Panc1 (cell line): ENCODE data around the gene MAML3. TPM values are rescaled to one million over a fixed set of nuclear protein-coding genes. Genes with fewer than 3 reads are reported as not detected.

Source experiments
- ATAC-seq: fragments of 200-7000 bp; cut with Tn5 transposase; 2 replicates; pipeline ENCODE4 v1.9.1; 2020; ENCODE audit warnings: mild to moderate bottlenecking, moderate library complexity
- BruUV-seq: library from RNA; stranded (reverse); fragments of 400-500 nt; replicated peaks from 2 replicates; lab custom pipeline; 2021; lab: Mats Ljungman, UMichigan
- CTCF ChIA-PET: fragments of 300-600 bp; sonication (Branson Sonifier 250); formaldehyde crosslinking; loops from one replicate; lab custom pipeline; 2022; ENCODE audit warnings: antibody characterized with exemption; lab: Charles Lee
- POLR2A ChIA-PET: fragments of 300-600 bp; sonication (Branson Sonifier 250); formaldehyde crosslinking; loops from one replicate; lab custom pipeline; 2022; ENCODE audit warnings: antibody characterized with exemption; lab: Charles Lee
- DNase-seq: peaks from one replicate; pipeline ENCODE4 v3.0.0-alpha.2; 2010; ENCODE audit warnings: low read depth, low spot score
- H3K27ac ChIP-seq: 2 replicates; pipeline ENCODE4 v1.5.1; 2011; ENCODE audit warnings: mild to moderate bottlenecking, low read length, inconsistent platforms
- H3K27me3 ChIP-seq: fragments of 200-500 bp; sonication (Bioruptor generic); 2 replicates; pipeline ENCODE4 v1.6.0; 2014; ENCODE audit warnings: low read length, inconsistent platforms; ENCODE audit not compliant: control insufficient read depth, insufficient read depth
- H3K36me3 ChIP-seq: fragments of 200-500 bp; sonication (Bioruptor generic); 2 replicates; pipeline ENCODE4 v1.5.1; 2014; ENCODE audit warnings: inconsistent platforms, mild to moderate bottlenecking, low read length, moderate library complexity; ENCODE audit not compliant: control insufficient read depth, insufficient read depth
- H3K4me1 ChIP-seq: 2 replicates; pipeline ENCODE4 v1.5.1; 2011; ENCODE audit warnings: inconsistent platforms, mild to moderate bottlenecking, low read length, moderate library complexity; ENCODE audit not compliant: control insufficient read depth, insufficient read depth
- H3K4me3 ChIP-seq, 2 experiments: 2 replicates each; pipeline ENCODE4 v1.5.1; 2011 to 2012; ENCODE audit warnings: low read depth in 2 of 2, low read length in 2 of 2, mild to moderate bottlenecking in 2 of 2, inconsistent platforms in 1 of 2, moderate library complexity in 1 of 2
- H3K9me3 ChIP-seq: fragments of 200-500 bp; sonication (Bioruptor generic); 2 replicates; pipeline ENCODE4 v1.5.1; 2014; ENCODE audit warnings: low read depth, mild to moderate bottlenecking, inconsistent platforms, low read length, moderate library complexity; ENCODE audit not compliant: control insufficient read depth, insufficient read depth
- CTCF ChIP-seq: fragments of 450-650 bp; IDR thresholded peaks from 2 replicates; pipeline ENCODE4 v1.5.1; 2017; ENCODE audit warnings: mild to moderate bottlenecking
- POLR2AphosphoS5 ChIP-seq: IDR thresholded peaks from 2 replicates; pipeline ENCODE4 v1.6.1; 2012; ENCODE audit warnings: mild to moderate bottlenecking, low read depth, low read length, moderate library complexity
- REST ChIP-seq, 2 experiments: IDR thresholded peaks; 2 replicates each; pipeline ENCODE4 v1.6.1; 2011 to 2012; ENCODE audit warnings: low read depth in 2 of 2, control low read depth in 1 of 2, low read length in 1 of 2, mild to moderate bottlenecking in 1 of 2, moderate library complexity in 1 of 2; ENCODE audit not compliant: insufficient read depth in 1 of 2
- SIN3A ChIP-seq: IDR thresholded peaks from 2 replicates; pipeline ENCODE4 v1.6.1; 2012; ENCODE audit warnings: low read depth, mild to moderate bottlenecking, low read length, moderate library complexity, borderline replicate concordance; ENCODE audit not compliant: insufficient read depth
- TCF7L2 ChIP-seq: IDR thresholded peaks from 2 replicates; pipeline ENCODE4 v1.6.1; 2011; ENCODE audit warnings: mild to moderate bottlenecking, low read depth, low read length, inconsistent platforms
- in situ Hi-C: cut with HindIII; loops from 2 replicates; pipeline ENCODE4 v1.10.0; 2016; ENCODE audit warnings: low sequenced_read_pairs, low pct_unique_long_range_greater_than_20kb
- intact Hi-C: fragments of 100-400 bp; cut with micrococcal nuclease; formaldehyde crosslinking; loops from one replicate; pipeline ENCODE4 v1.10.0; 2022; ENCODE audit not compliant: unreplicated experiment
- total RNA-seq: library from RNA; stranded (reverse); gene quantifications from one replicate; pipeline ENCODE4 v1.2.1, GENCODE V29; 2021; ENCODE audit not compliant: unreplicated experiment

The MAML3 gene
- total RNA-seq, 1 experiment from 2014 or later = 7.7 TPM

GRCh38 chr4:139791681-139792080 lies 362.3 kb downstream of the MAML3 start:
- no TSS peak for BruUV-seq
- DNase-seq = no peak
- ATAC-seq = no peak
- intact Hi-C loops (no loop called here), in situ Hi-C loops (no loop called here)
- ChIA-PET CTCF (no interaction called here), POLR2A (no interaction called here)
- no peaks in the 10 kb centered on the region for H3K36me3 ChIP-seq
- H3K27ac ChIP-seq = no peak overlapping the region
- no peaks in the 10 kb centered on the region for H3K9me3 ChIP-seq
- no peak for TF ChIP-seq SIN3A
- TF ChIP-seq REST (IDR thresholded peaks at IDR 0.05; ENCODE audit: insufficient read depth in 1 of 2, low read depth in 2 of 2, low read length in 1 of 2) = no peak
- no peak for TF ChIP-seq TCF7L2
- no peak for TF ChIP-seq POLR2AphosphoS5
- no peak for TF ChIP-seq CTCF
- no peaks in the 10 kb centered on the region for H3K27me3 ChIP-seq
- H3K4me1 ChIP-seq = no peaks in the 10 kb centered on the region
- no peak overlapping the region for H3K4me3 ChIP-seq

DNA sequence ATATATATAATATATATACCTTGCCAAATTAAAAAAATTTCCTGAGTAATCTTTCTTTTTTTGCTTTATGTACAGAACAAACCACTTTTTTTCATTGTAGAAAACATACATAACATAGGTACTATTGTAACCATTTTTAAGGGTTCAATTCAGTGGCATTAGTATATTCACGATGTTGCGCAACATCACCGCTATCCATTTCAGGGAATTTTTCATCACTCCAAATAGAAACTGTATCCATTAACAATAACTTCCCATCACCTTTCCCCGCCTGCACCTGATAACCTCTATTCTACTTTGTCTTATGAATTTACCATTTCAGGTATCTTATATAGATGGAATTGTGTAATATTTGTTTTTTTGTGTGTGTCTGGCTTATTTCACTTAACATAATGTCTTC lies 363.7 kb downstream of the MAML3 start:
- Histone ChIP-seq H3K9me3 (no peaks in the 10 kb centered on the region), H3K27ac (no peak overlapping the region), H3K4me3 (no peak overlapping the region), H3K36me3 (no peaks in the 10 kb centered on the region), H3K4me1 (no peaks in the 10 kb centered on the region), H3K27me3 (no peaks in the 10 kb centered on the region)
- DNase-seq (no peak), ATAC-seq (no peak)
- CTCF ChIA-PET = no interaction called here
- in situ Hi-C loops (no loop called here), intact Hi-C loops (no loop called here)
- POLR2A ChIA-PET = no interaction called here
- no peak for TF ChIP-seq TCF7L2
- TF ChIP-seq REST (IDR thresholded peaks at IDR 0.05; ENCODE audit: insufficient read depth in 1 of 2, low read depth in 2 of 2, low read length in 1 of 2) = no peak
- TF ChIP-seq CTCF = no peak
- TF ChIP-seq SIN3A = no peak
- BruUV-seq = no TSS peak
